ENCODE data around the gene FIGN. TPM values are rescaled to one million over a fixed set of nuclear protein-coding genes. Genes with fewer than 3 reads are reported as not detected.

The FIGN gene
- total and polyA plus RNA-seq, 5 donors from 2014 or later: not detected

DNA sequence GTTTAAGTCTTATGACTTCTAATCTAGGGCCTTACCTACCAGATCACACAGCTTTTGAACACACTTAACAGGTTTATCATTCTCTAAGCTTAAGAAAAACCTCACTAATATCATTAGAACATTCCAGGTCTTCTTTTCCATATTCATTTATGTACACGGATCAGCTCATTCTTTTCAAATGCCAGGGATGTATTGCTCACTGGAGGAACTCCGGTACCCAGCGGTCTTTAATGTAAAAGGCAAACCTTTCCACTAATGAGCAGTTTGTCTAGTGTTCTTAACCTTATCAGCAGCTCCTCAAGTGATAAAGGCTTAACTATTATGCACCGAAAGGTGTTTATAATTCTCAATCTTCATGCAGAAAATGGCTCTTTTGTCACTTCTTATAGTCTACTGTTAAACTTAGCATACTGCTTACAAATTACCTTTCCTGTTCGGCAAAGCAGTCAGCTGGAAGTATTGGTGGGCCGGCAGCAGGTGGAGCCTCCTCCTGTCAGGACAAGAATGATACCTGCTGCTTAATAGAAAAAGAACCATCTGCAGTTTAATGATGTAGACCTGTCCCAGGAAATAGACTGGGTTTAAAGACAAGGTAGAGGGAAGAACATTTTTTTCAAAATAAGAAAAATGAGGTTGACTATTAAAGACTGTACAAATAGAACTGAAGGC, 142.7 kb downstream of the FIGN start:
- no peaks in the 10 kb centered on the region for H3K4me1 ChIP-seq (ENCODE audit: control insufficient read depth, insufficient read depth, low read length, poor library complexity, severe bottlenecking)
- no peak overlapping the region for H3K4me3 ChIP-seq (ENCODE audit: low read depth, low read length)
- H3K4me1 Mint-ChIP-seq: no peaks in the 10 kb centered on the region
- ATAC-seq (ENCODE audit: low read depth in 2 of 2) (no peak), DNase-seq (no peak)
- peaks cover 0 to 1% of the 10 kb centered on the region in 2 experiments for H3K9me3 ChIP-seq (ENCODE audit: control insufficient read depth in 2 of 2, low read length in 2 of 2)
- H3K4me3 Mint-ChIP-seq: no peak overlapping the region
- H3K27ac Mint-ChIP-seq: no peak overlapping the region
- H3K9me3 Mint-ChIP-seq: peaks cover 0 to 13% (median 1%) of the 10 kb centered on the region in 7 donors
- no peaks in the 10 kb centered on the region for H3K36me3 ChIP-seq (ENCODE audit: control insufficient read depth, insufficient read depth, low read length)
- no peak overlapping the region for H3K27ac ChIP-seq (ENCODE audit: insufficient read depth, low read length, poor library complexity, severe bottlenecking)
- no peaks in the 10 kb centered on the region for H3K27me3 ChIP-seq (ENCODE audit: control insufficient read depth, insufficient read depth, low read length)
- no peaks in the 10 kb centered on the region for H3K36me3 Mint-ChIP-seq
- H3K27me3 Mint-ChIP-seq: no peaks in the 10 kb centered on the region

DNA sequence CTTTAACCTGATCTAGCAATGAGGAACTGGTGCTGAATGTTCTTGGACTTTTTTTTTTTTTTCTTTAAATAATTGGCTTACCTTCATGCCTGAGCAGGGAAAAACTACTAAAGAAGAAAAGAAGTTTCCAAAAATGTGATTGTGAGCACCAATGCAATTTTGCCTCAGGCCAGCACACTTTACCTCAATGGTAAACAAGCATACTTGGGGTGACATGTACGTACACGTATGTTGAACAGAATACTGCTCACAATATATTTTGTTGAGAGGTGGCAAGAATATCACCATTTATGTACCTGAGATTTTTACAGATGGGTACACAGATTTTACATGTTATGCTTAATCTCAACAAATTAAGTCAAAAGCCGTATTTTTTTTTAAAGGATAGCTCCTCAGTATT, 144.3 kb downstream of the FIGN start:
- peaks cover 0 to 13% (median 1%) of the 10 kb centered on the region in 7 donors for H3K9me3 Mint-ChIP-seq
- no peak overlapping the region for H3K4me3 Mint-ChIP-seq
- Histone ChIP-seq H3K27ac (ENCODE audit: insufficient read depth, low read length, poor library complexity, severe bottlenecking) (no peak overlapping the region), H3K9me3 (ENCODE audit: control insufficient read depth in 2 of 2, low read length in 2 of 2) (peaks cover 0 to 1% of the 10 kb centered on the region in 2 experiments), H3K27me3 (ENCODE audit: control insufficient read depth, insufficient read depth, low read length) (no peaks in the 10 kb centered on the region), H3K4me1 (ENCODE audit: control insufficient read depth, insufficient read depth, low read length, poor library complexity, severe bottlenecking) (no peaks in the 10 kb centered on the region), H3K4me3 (ENCODE audit: low read depth, low read length) (no peak overlapping the region), H3K36me3 (ENCODE audit: control insufficient read depth, insufficient read depth, low read length) (no peaks in the 10 kb centered on the region)
- no peak overlapping the region for H3K27ac Mint-ChIP-seq
- ATAC-seq (ENCODE audit: low read depth in 2 of 2): no peak
- no peaks in the 10 kb centered on the region for H3K36me3 Mint-ChIP-seq
- no peaks in the 10 kb centered on the region for H3K4me1 Mint-ChIP-seq
- DNase-seq: no peak
- no peaks in the 10 kb centered on the region for H3K27me3 Mint-ChIP-seq

DNA sequence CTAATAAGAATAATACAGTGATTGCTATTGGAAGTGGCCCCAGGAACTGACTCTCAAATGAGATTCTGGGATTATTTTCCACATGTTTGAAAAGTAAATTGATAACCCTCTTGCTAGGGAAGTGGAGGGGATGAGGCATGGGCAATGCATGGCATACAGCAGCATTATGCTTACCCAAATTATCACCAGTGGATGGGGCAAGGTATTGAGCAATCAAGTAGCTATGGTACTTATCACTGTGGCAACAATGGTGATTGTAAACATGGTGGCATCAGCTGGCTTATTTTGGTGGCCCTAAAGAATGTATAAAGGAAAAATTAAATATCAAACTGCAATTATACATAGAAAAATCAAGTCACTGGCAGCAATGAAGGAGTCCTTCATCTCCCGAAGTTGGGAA, 155.1 kb downstream of the FIGN start:
- no peaks in the 10 kb centered on the region for H3K4me1 Mint-ChIP-seq
- no peak overlapping the region for H3K27ac Mint-ChIP-seq
- H3K9me3 Mint-ChIP-seq: peaks cover 1 to 28% (median 6%) of the 10 kb centered on the region in 7 donors
- H3K27me3 Mint-ChIP-seq: no peaks in the 10 kb centered on the region
- H3K4me1 ChIP-seq (ENCODE audit: control insufficient read depth, insufficient read depth, low read length, poor library complexity, severe bottlenecking): no peaks in the 10 kb centered on the region
- H3K36me3 ChIP-seq (ENCODE audit: control insufficient read depth, insufficient read depth, low read length): no peaks in the 10 kb centered on the region
- H3K36me3 Mint-ChIP-seq: no peaks in the 10 kb centered on the region
- H3K27me3 ChIP-seq (ENCODE audit: control insufficient read depth, insufficient read depth, low read length): no peaks in the 10 kb centered on the region
- ATAC-seq (ENCODE audit: low read depth in 2 of 2): no peak
- no peak for DNase-seq
- H3K4me3 Mint-ChIP-seq: no peak overlapping the region
- no peak overlapping the region for H3K27ac ChIP-seq (ENCODE audit: insufficient read depth, low read length, poor library complexity, severe bottlenecking)
- no peaks in the 10 kb centered on the region for H3K9me3 ChIP-seq (ENCODE audit: control insufficient read depth in 2 of 2, low read length in 2 of 2)
- no peak overlapping the region for H3K4me3 ChIP-seq (ENCODE audit: low read depth, low read length)

DNA sequence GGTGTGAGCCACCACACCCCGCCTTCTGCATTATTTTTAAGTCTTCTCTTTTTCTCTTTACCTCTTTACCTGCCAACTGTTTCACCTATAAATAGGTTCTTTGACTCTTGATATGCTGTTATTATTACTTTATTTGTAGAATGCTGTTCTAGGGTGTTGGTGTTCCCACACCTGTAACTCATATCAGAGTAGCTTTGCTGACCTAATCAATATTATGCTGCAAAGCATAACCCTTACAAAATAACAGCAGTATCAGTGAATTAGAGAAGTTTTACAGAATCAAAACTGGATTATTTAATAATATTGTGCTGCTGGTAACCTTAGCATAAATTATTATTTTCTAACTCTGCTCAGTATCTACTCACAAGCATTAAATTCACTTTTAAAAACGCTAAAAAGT, 161.5 kb downstream of the FIGN start:
- Histone ChIP-seq H3K36me3 (ENCODE audit: control insufficient read depth, insufficient read depth, low read length) (no peaks in the 10 kb centered on the region), H3K27ac (ENCODE audit: insufficient read depth, low read length, poor library complexity, severe bottlenecking) (no peak overlapping the region), H3K4me1 (ENCODE audit: control insufficient read depth, insufficient read depth, low read length, poor library complexity, severe bottlenecking) (no peaks in the 10 kb centered on the region), H3K4me3 (ENCODE audit: low read depth, low read length) (no peak overlapping the region), H3K27me3 (ENCODE audit: control insufficient read depth, insufficient read depth, low read length) (no peaks in the 10 kb centered on the region), H3K9me3 (ENCODE audit: control insufficient read depth in 2 of 2, low read length in 2 of 2) (no peaks in the 10 kb centered on the region)
- Mint-ChIP-seq H3K27me3 (no peaks in the 10 kb centered on the region), H3K27ac (no peak overlapping the region), H3K9me3 (peaks cover 1 to 20% (median 4%) of the 10 kb centered on the region in 7 donors), H3K4me3 (no peak overlapping the region), H3K36me3 (no peaks in the 10 kb centered on the region), H3K4me1 (no peaks in the 10 kb centered on the region)
- ATAC-seq (ENCODE audit: low read depth in 2 of 2) (no peak), DNase-seq (no peak)

DNA sequence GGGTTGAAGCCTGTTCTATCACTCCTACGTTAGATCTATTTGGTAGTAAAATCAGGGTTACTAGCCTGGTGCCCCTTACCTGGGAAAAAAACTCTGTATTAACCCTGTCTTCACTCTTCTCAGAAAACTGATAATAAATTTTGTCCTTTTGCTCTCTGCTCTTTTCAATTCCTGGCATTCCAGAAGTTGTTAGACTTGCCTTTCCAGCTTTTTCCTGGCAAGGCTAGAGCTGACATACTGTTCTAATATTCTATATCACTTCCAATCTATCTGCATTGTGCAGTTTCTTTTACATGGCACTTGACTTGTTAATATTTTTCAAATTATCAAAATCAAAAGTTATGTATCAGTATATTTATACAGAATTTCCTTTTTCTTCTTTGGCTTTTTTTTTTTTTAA, 162.2 kb downstream of the FIGN start:
- Histone ChIP-seq H3K9me3 (ENCODE audit: control insufficient read depth in 2 of 2, low read length in 2 of 2) (no peaks in the 10 kb centered on the region), H3K4me3 (ENCODE audit: low read depth, low read length) (no peak overlapping the region), H3K4me1 (ENCODE audit: control insufficient read depth, insufficient read depth, low read length, poor library complexity, severe bottlenecking) (no peaks in the 10 kb centered on the region), H3K27ac (ENCODE audit: insufficient read depth, low read length, poor library complexity, severe bottlenecking) (no peak overlapping the region), H3K27me3 (ENCODE audit: control insufficient read depth, insufficient read depth, low read length) (no peaks in the 10 kb centered on the region), H3K36me3 (ENCODE audit: control insufficient read depth, insufficient read depth, low read length) (no peaks in the 10 kb centered on the region)
- no peaks in the 10 kb centered on the region for H3K27me3 Mint-ChIP-seq
- H3K9me3 Mint-ChIP-seq: peaks cover 2 to 15% (median 4%) of the 10 kb centered on the region in 7 donors
- H3K4me3 Mint-ChIP-seq: no peak overlapping the region
- DNase-seq (no peak), ATAC-seq (ENCODE audit: low read depth in 2 of 2) (no peak)
- no peaks in the 10 kb centered on the region for H3K4me1 Mint-ChIP-seq
- no peak overlapping the region for H3K27ac Mint-ChIP-seq
- no peaks in the 10 kb centered on the region for H3K36me3 Mint-ChIP-seq

DNA sequence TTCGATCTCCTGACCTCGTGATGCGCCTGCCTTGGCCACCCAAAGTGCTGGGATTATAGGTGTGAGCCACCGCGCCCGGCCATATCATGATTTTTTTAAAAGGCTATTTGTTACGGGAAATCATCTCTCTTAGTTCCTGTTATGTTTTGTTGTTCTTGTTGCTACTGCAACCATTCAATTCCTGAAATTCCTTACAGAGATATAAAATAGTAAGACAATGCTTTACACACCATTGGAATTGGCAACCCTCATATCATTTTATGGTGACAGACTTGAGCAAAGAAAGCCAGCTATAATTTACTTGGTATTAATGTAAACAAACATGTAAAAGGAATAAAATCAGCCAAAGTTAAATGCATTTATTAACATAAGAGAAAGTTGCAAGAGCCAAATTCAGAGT, 163.0 kb downstream of the FIGN start:
- no peaks in the 10 kb centered on the region for H3K27me3 Mint-ChIP-seq
- DNase-seq (no peak), ATAC-seq (ENCODE audit: low read depth in 2 of 2) (no peak)
- H3K4me1 ChIP-seq (ENCODE audit: control insufficient read depth, insufficient read depth, low read length, poor library complexity, severe bottlenecking): no peaks in the 10 kb centered on the region
- no peak overlapping the region for H3K27ac Mint-ChIP-seq
- no peaks in the 10 kb centered on the region for H3K36me3 ChIP-seq (ENCODE audit: control insufficient read depth, insufficient read depth, low read length)
- H3K4me1 Mint-ChIP-seq: no peaks in the 10 kb centered on the region
- H3K27ac ChIP-seq (ENCODE audit: insufficient read depth, low read length, poor library complexity, severe bottlenecking): no peak overlapping the region
- H3K4me3 Mint-ChIP-seq: no peak overlapping the region
- H3K36me3 Mint-ChIP-seq: no peaks in the 10 kb centered on the region
- no peaks in the 10 kb centered on the region for H3K27me3 ChIP-seq (ENCODE audit: control insufficient read depth, insufficient read depth, low read length)
- no peaks in the 10 kb centered on the region for H3K9me3 ChIP-seq (ENCODE audit: control insufficient read depth in 2 of 2, low read length in 2 of 2)
- no peak overlapping the region for H3K4me3 ChIP-seq (ENCODE audit: low read depth, low read length)
- H3K9me3 Mint-ChIP-seq: peaks cover 0 to 13% (median 5%) of the 10 kb centered on the region in 7 donors

DNA sequence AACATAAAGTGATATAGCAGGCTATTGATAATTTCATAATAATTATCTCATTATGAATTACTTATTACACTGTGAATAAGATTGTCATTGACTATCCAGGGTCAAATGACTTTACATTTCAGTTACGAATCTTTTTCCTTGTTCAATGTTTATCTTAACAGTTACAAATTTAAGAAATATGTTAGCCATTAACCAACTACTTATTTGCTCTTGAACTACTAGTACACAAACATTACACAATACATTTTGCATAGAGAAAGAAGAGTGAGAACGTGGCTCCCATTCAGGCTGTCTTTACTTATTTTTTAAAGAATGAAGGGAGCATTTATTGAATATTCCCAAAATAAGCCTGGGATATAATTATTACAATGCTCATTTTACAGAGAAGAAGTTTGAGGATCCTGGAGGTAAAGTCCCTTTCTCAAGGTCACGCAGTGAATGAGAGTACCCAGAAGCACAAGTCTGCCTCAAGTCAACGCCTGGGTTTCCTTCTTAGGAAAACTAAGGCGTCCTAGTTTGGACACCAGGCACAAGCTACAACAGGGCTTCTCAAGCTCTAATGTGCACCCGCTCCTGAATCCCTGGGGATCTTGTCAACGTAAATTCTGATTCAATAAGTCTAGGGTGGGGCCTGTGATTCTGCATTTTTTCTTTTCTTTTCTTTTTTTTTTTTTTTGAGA, 164.2 kb downstream of the FIGN start:
- H3K36me3 ChIP-seq (ENCODE audit: control insufficient read depth, insufficient read depth, low read length): no peaks in the 10 kb centered on the region
- no peaks in the 10 kb centered on the region for H3K4me1 ChIP-seq (ENCODE audit: control insufficient read depth, insufficient read depth, low read length, poor library complexity, severe bottlenecking)
- no peaks in the 10 kb centered on the region for H3K9me3 ChIP-seq (ENCODE audit: control insufficient read depth in 2 of 2, low read length in 2 of 2)
- no peaks in the 10 kb centered on the region for H3K4me1 Mint-ChIP-seq
- no peak overlapping the region for H3K4me3 Mint-ChIP-seq
- no peak for ATAC-seq (ENCODE audit: low read depth in 2 of 2)
- peaks cover 0 to 11% (median 3%) of the 10 kb centered on the region in 7 donors for H3K9me3 Mint-ChIP-seq
- DNase-seq: no peak
- no peaks in the 10 kb centered on the region for H3K27me3 ChIP-seq (ENCODE audit: control insufficient read depth, insufficient read depth, low read length)
- no peaks in the 10 kb centered on the region for H3K36me3 Mint-ChIP-seq
- H3K27ac ChIP-seq (ENCODE audit: insufficient read depth, low read length, poor library complexity, severe bottlenecking): no peak overlapping the region
- no peak overlapping the region for H3K4me3 ChIP-seq (ENCODE audit: low read depth, low read length)
- H3K27me3 Mint-ChIP-seq: no peaks in the 10 kb centered on the region
- no peak overlapping the region for H3K27ac Mint-ChIP-seq

DNA sequence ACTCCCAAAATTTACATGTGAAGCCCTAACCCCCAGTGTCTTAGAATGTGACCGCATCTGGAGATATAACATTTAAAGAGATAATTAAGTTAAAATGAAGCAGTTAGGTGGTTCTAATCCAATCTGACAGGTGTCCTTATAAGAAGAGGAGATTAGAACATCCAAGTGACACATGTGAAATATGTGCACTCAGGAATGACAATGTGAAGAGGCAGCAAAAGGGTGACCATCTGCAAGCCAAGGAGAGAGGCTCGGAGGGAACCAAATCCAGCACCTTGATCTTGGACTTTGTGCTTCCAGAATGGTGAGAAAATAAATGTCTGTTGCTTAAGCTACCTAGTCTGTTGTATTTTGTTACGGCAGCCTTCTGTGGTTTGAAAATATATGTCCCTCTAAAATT, 165.4 kb downstream of the FIGN start:
- H3K4me1 ChIP-seq (ENCODE audit: control insufficient read depth, insufficient read depth, low read length, poor library complexity, severe bottlenecking): no peaks in the 10 kb centered on the region
- H3K4me1 Mint-ChIP-seq: no peaks in the 10 kb centered on the region
- no peaks in the 10 kb centered on the region for H3K36me3 Mint-ChIP-seq
- no peaks in the 10 kb centered on the region for H3K36me3 ChIP-seq (ENCODE audit: control insufficient read depth, insufficient read depth, low read length)
- DNase-seq: no peak
- no peak overlapping the region for H3K4me3 Mint-ChIP-seq
- ATAC-seq (ENCODE audit: low read depth in 2 of 2): no peak
- no peaks in the 10 kb centered on the region for H3K27me3 ChIP-seq (ENCODE audit: control insufficient read depth, insufficient read depth, low read length)
- no peaks in the 10 kb centered on the region for H3K27me3 Mint-ChIP-seq
- H3K27ac Mint-ChIP-seq: no peak overlapping the region
- peaks cover 0 to 7% (median 2%) of the 10 kb centered on the region in 7 donors for H3K9me3 Mint-ChIP-seq
- no peak overlapping the region for H3K4me3 ChIP-seq (ENCODE audit: low read depth, low read length)
- no peak overlapping the region for H3K27ac ChIP-seq (ENCODE audit: insufficient read depth, low read length, poor library complexity, severe bottlenecking)
- H3K9me3 ChIP-seq (ENCODE audit: control insufficient read depth in 2 of 2, low read length in 2 of 2): no peaks in the 10 kb centered on the region

All from CD4-positive, CD25-positive, alpha-beta regulatory T cell (primary cell).